Fibroblast of skin of left quadriceps (primary cell): Measurements from ENCODE around the gene BRD9.
"Not testable (repeated sequence)": the region's sequence is repeated elsewhere in the genome, so short reads cannot be mapped to it uniquely, and the experiment has no call there.

ENCODE experiments used
- DNase-seq, 2 experiments: peaks; one replicate each; pipeline ENCODE4 v3.0.0-alpha.2; 2013; ENCODE audit warnings: low read depth in 2 of 2

The BRD9 gene

GRCh38 chr5:859391-859790 is 33.2 kb downstream of the BRD9 start:
- DNase-seq = no peak

GRCh38 chr5:858726-859125 is 33.9 kb downstream of the BRD9 start:
- no peak for DNase-seq

- no peak for DNase-seq
These were observed 35.8 kb downstream of the BRD9 start for GRCh38 chr5:856531-857425.

GRCh38 chr5:855771-856530 is 36.6 kb downstream of the BRD9 start:
- DNase-seq = no peak

GRCh38 chr5:854966-855743 is 37.4 kb downstream of the BRD9 start:
- DNase-seq = no peak

GRCh38 chr5:854217-854616 is 38.4 kb downstream of the BRD9 start:
- no peak for DNase-seq

- DNase-seq = not testable (repeated sequence)
These were observed 39.0 kb downstream of the BRD9 start for GRCh38 chr5:853416-854090.

GRCh38 chr5:852431-853401 is 39.9 kb downstream of the BRD9 start:
- no peak for DNase-seq

- DNase-seq = no peak
These were observed 40.6 kb downstream of the BRD9 start for GRCh38 chr5:852018-852417.

GRCh38 chr5:851553-851952 is 41.0 kb downstream of the BRD9 start:
- DNase-seq = no peak

GRCh38 chr5:851076-851475 is 41.5 kb downstream of the BRD9 start:
- no peak for DNase-seq

- DNase-seq = no peak
These were observed 42.0 kb downstream of the BRD9 start, which contains the start of gene ZDHHC11 for GRCh38 chr5:850511-851006. Gene ZDHHC11 (minus strand): TSS chr5:850986. CDS start chr5:850602, 384 bp downstream.

- DNase-seq = no peak
These were observed 42.8 kb downstream of the BRD9 start for GRCh38 chr5:849651-850301.

GRCh38 chr5:848671-849111 is 43.9 kb downstream of the BRD9 start:
- no peak for DNase-seq

- DNase-seq = not testable (repeated sequence)
These were observed 44.9 kb downstream of the BRD9 start for GRCh38 chr5:847736-848135.

GRCh38 chr5:847212-847611 is 45.4 kb downstream of the BRD9 start:
- not testable (repeated sequence) for DNase-seq

- DNase-seq = not testable (repeated sequence)
These were observed 46.0 kb downstream of the BRD9 start for GRCh38 chr5:846602-847091.

GRCh38 chr5:845676-846601 is 46.7 kb downstream of the BRD9 start:
- not testable (repeated sequence) for DNase-seq
